ENCODE results near the gene TCP11L2. TPM values are rescaled to one million over a fixed set of nuclear protein-coding genes. Genes with fewer than 3 reads are reported as not detected.

The TCP11L2 gene
- total RNA-seq, 1 donor from 2014 or later: 21.7 TPM

DNA sequence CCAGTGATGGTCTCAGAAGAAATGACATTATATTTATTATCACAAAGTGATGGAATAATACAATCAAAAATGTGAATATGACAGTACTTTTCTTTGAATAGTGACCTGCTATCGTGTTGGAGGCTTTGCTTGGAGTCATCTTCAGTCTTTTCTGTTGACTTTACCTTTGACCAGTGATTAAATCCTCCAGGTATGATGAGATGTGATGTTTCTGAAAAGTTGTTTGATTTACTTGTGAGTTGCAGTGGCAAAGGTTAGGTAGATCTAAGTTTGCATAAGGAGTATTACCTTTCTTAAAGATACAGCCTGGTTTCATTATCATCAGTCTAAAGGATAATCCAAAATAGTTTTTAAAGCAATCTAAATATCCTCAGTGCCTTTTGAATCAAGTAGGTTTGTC lies 4.6 kb downstream of the TCP11L2 start:
- no peaks in the 10 kb centered on the region for H3K27me3 Mint-ChIP-seq (ENCODE audit: low read depth)
- TF ChIP-seq CTCF (IDR thresholded peaks at IDR 0.05; ENCODE audit: unreplicated experiment): no peak
- H3K4me3 Mint-ChIP-seq: no peak overlapping the region
- no peaks in the 10 kb centered on the region for H3K9me3 Mint-ChIP-seq
- no peak overlapping the region for H3K27ac Mint-ChIP-seq
- DNase-seq (ENCODE audit: low spot score in 2 of 2, unreplicated experiment in 2 of 2): no peak
- no peaks in the 10 kb centered on the region for H3K36me3 Mint-ChIP-seq
- peaks cover 39% of the 10 kb centered on the region for H3K4me1 Mint-ChIP-seq

DNA sequence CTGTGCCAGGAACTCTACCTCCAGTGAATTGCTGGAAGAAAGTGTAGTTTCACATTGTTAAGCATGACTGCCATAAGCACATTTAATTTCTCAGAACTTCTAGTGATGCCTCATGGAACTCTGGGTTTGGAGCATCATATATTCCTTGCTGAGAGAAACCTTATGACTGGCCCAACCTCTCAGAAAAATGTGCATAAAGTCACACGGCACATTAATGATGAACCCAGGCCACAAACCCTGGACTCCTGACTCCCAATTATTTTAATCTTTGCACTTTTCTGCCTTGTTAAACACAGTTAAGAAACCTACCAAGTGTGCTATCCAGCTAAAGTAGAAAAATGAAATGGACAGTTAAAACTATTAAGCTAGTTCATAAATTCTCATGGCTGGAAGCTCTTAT lies 5.6 kb downstream of the TCP11L2 start:
- peaks cover 39% of the 10 kb centered on the region for H3K4me1 Mint-ChIP-seq
- no peak for DNase-seq (ENCODE audit: low spot score in 2 of 2, unreplicated experiment in 2 of 2)
- H3K9me3 Mint-ChIP-seq: no peaks in the 10 kb centered on the region
- no peaks in the 10 kb centered on the region for H3K36me3 Mint-ChIP-seq
- H3K27me3 Mint-ChIP-seq (ENCODE audit: low read depth): no peaks in the 10 kb centered on the region
- no peak for TF ChIP-seq CTCF (IDR thresholded peaks at IDR 0.05; ENCODE audit: unreplicated experiment)
- H3K4me3 Mint-ChIP-seq: no peak overlapping the region
- no peak overlapping the region for H3K27ac Mint-ChIP-seq

- peaks cover 37% of the 10 kb centered on the region for H3K4me1 Mint-ChIP-seq
- no peak for DNase-seq (ENCODE audit: low spot score in 2 of 2, unreplicated experiment in 2 of 2)
- H3K36me3 Mint-ChIP-seq: no peaks in the 10 kb centered on the region
- no peak overlapping the region for H3K4me3 Mint-ChIP-seq
- no peak for TF ChIP-seq CTCF (IDR thresholded peaks at IDR 0.05; ENCODE audit: unreplicated experiment)
- H3K9me3 Mint-ChIP-seq: no peaks in the 10 kb centered on the region
- H3K27me3 Mint-ChIP-seq (ENCODE audit: low read depth): no peaks in the 10 kb centered on the region
- no peak overlapping the region for H3K27ac Mint-ChIP-seq
These were observed 6.1 kb downstream of the TCP11L2 start for GRCh38 chr12:106308611-106309010.

DNA sequence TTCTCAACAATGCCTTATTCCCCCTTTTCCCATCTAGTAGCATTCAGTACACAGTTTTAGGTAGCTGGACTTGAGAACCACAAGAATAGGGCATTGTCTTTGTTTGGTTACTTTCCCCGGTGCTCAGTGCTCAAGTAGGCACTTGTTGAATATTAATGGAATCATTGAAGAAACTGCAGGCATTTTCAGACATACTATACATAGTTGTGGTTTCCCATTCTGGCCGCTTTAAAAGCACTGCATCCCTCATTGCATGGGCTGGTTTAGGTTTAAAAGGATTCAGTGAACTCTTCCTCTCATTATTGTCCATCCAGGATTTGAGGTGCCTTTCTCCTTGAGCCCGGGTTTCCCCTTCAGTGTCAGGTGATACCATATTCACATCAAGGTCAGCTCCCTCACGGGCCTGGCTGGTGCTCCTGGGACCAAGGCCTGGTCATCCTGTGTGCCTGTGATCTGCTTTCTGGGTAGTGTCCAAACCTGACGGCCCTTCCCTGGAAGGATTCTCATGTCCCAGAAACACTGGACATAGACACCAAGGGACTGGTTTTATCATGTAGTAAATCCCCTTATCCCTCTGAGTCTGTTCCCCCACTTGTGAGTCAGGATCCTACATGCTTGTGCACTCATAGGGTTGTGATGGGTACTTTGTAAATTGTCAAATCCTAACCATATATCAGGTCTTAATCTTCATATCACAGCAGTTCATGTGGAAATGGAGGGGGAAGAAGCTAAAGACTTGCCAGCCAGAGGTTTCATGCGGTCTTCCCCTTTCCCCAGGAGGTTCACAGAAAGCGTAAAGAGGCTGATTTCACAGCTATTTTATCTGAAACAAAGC lies 7.4 kb downstream of the TCP11L2 start:
- Mint-ChIP-seq H3K4me1 (peaks cover 28% of the 10 kb centered on the region), H3K27ac (peak overlapping the region; percentile 90), H3K9me3 (no peaks in the 10 kb centered on the region), H3K36me3 (no peaks in the 10 kb centered on the region), H3K4me3 (no peak overlapping the region), H3K27me3 (ENCODE audit: low read depth) (no peaks in the 10 kb centered on the region)
- DNase-seq (ENCODE audit: low spot score in 2 of 2, unreplicated experiment in 2 of 2): no peak
- TF ChIP-seq CTCF (IDR thresholded peaks at IDR 0.05; ENCODE audit: unreplicated experiment): no peak

DNA sequence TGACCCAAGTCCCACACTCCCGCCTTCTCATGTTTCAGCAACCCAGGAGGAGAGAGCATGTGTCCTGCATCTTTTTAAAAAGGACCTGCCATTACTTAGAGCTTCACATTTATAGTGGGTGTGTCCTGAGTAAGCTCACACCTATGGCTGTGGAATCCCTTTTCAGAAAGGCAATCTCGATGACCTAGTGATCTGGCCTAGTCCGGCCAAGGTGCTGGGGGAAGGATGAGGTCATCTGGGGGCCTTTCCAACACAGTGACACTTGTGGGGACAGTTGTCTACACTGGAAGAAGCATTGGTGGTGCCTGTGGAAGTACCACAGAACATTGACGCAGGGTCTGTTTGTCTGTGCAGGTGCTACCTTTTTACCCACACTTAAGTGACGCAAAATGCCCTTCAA lies 8.2 kb downstream of the TCP11L2 start:
- Mint-ChIP-seq H3K9me3 (no peaks in the 10 kb centered on the region), H3K4me3 (no peak overlapping the region), H3K4me1 (peaks cover 28% of the 10 kb centered on the region), H3K27ac (peak overlapping the region; percentile 90), H3K27me3 (ENCODE audit: low read depth) (no peaks in the 10 kb centered on the region), H3K36me3 (no peaks in the 10 kb centered on the region)
- TF ChIP-seq CTCF (IDR thresholded peaks at IDR 0.05; ENCODE audit: unreplicated experiment): no peak
- DNase-seq (ENCODE audit: low spot score in 2 of 2, unreplicated experiment in 2 of 2): no peak

Data from mesothelial cell of epicardium (in vitro differentiated cells).